A549 (cell line): ENCODE data around the gene ADAMTS2. TPM values are rescaled to one million over a fixed set of nuclear protein-coding genes. Genes with fewer than 3 reads are reported as not detected.

Source experiments
- ATAC-seq, 2 experiments: fragments of 200-7000 bp in 1 of 2; fragments of >200 bp in 1 of 2; cut with Nextera tagmentation in 1 of 2; cut with Tn5 transposase in 1 of 2; 3 replicates each; pipeline versions ENCODE4 v1.8.0 to v1.9.1; 2018 to 2020; ENCODE audit warnings: mild to moderate bottlenecking in 1 of 2, moderate library complexity in 1 of 2
- CTCF ChIA-PET: fragments of 300-600 bp; sonication (Branson Sonifier 250); formaldehyde crosslinking; extraction: SDS; loops from one replicate; lab custom pipeline; 2021; ENCODE audit warnings: antibody characterized with exemption, inconsistent platforms; lab: Yijun Ruan, JAX
- POLR2A ChIA-PET: fragments of 350-600 bp; formaldehyde crosslinking; extraction: SDS; loops from one replicate; lab custom pipeline; 2021; ENCODE audit warnings: antibody characterized with exemption, inconsistent platforms; lab: Yijun Ruan, JAX
- DNase-seq, 2 experiments: peaks; one replicate each; pipeline versions ENCODE4 v3.0.0 to v3.0.0-alpha.2; 2011 to 2016; ENCODE audit warnings: low read depth in 1 of 2, low spot score in 1 of 2
- FAIRE-seq: peaks from 2 replicates; lab custom pipeline; 2011; peaks lifted over from hg19 to GRCh38; lab: Jason Lieb, UNC
- H3K27ac ChIP-seq, 2 experiments: fragments of >200 bp; sonication (Bioruptor Twin); formaldehyde crosslinking; 3 replicates each; pipeline ENCODE4 v1.5.1; 2016 to 2017
- H3K4me1 ChIP-seq: fragments of >200 bp; sonication (Bioruptor Twin); formaldehyde crosslinking; 3 replicates; pipeline ENCODE4 v1.6.1; 2016
- H3K4me2 ChIP-seq: fragments of >200 bp; sonication (Bioruptor Twin); formaldehyde crosslinking; 3 replicates; pipeline ENCODE4 v1.6.1; 2016
- H3K4me3 ChIP-seq: fragments of >200 bp; sonication (Bioruptor Twin); formaldehyde crosslinking; 3 replicates; pipeline ENCODE4 v1.5.1; 2016
- H3K9me3 ChIP-seq: fragments of >200 bp; sonication (Bioruptor Twin); formaldehyde crosslinking; 3 replicates; pipeline ENCODE4 v1.6.1; 2016
- ATOH8 ChIP-seq: fragments of 250-450 bp; sonication (Bioruptor Pico); IDR thresholded peaks from 2 replicates; pipeline ENCODE4 v1.5.0; 2020; ENCODE audit warnings: low read depth, mild to moderate bottlenecking, moderate library complexity
- BHLHE40 ChIP-seq: IDR thresholded peaks from 2 replicates; pipeline ENCODE4 v1.6.1; 2012; ENCODE audit warnings: low read depth, low read length, inconsistent platforms
- CBX8 ChIP-seq: fragments of 200-600 bp; sonication (generic); IDR thresholded peaks from 2 replicates; pipeline ENCODE4 v1.6.1; 2016
- CHD4 ChIP-seq: fragments of 200-600 bp; sonication (generic); IDR thresholded peaks from 2 replicates; pipeline ENCODE4 v1.6.1; 2016; ENCODE audit warnings: antibody characterized with exemption, mild to moderate bottlenecking, borderline replicate concordance
- EHMT2 ChIP-seq: fragments of 200-600 bp; sonication (generic); IDR thresholded peaks from 2 replicates; pipeline ENCODE4 v1.6.1; 2016; ENCODE audit warnings: antibody characterized with exemption, low read depth, mild to moderate bottlenecking, moderate library complexity
- EP300 ChIP-seq, 2 experiments: fragments of >200 bp; sonication (Bioruptor Twin); formaldehyde crosslinking; IDR thresholded peaks; 2 replicates in 1 of 2; 3 replicates in 1 of 2; pipeline ENCODE4 v1.6.1; 2016 to 2017
- FOXS1 ChIP-seq: fragments of 250-450 bp; sonication (Bioruptor Pico); IDR thresholded peaks from 2 replicates; pipeline ENCODE4 v1.5.0; 2020; ENCODE audit warnings: mild to moderate bottlenecking, moderate library complexity
- HEYL ChIP-seq: fragments of 250-450 bp; sonication (Bioruptor Pico); IDR thresholded peaks from 2 replicates; pipeline ENCODE4 v1.8.0; 2021; ENCODE audit warnings: mild to moderate bottlenecking, moderate library complexity
- HOXB5 ChIP-seq: fragments of 250-450 bp; sonication (Bioruptor Pico); IDR thresholded peaks from 2 replicates; pipeline ENCODE4 v1.5.0; 2020; ENCODE audit warnings: mild to moderate bottlenecking, moderate library complexity
- JUN ChIP-seq, 2 experiments: fragments of >200 bp; sonication (Bioruptor Twin); formaldehyde crosslinking; IDR thresholded peaks; 2 replicates in 1 of 2; 3 replicates in 1 of 2; pipeline ENCODE4 v1.6.1; 2016 to 2017
- KDM5A ChIP-seq: fragments of 200-600 bp; sonication (generic); IDR thresholded peaks from 2 replicates; pipeline ENCODE4 v1.6.1; 2016; ENCODE audit warnings: antibody characterized with exemption, mild to moderate bottlenecking
- NFE2L2 ChIP-seq: fragments of 150-350 bp; conservative IDR thresholded peaks from 2 replicates; pipeline ENCODE4 v1.6.1; 2014; ENCODE audit warnings: low read length
- NR3C1 ChIP-seq: fragments of >200 bp; sonication (Bioruptor Twin); formaldehyde crosslinking; IDR thresholded peaks from 3 replicates; pipeline ENCODE4 v1.6.1; 2017
- POLR2AphosphoS2 ChIP-seq: conservative IDR thresholded peaks from 2 replicates; pipeline ENCODE4 v1.6.1; 2012; ENCODE audit warnings: low read length, improper control_type of control experiment, inconsistent platforms
- RARB ChIP-seq: fragments of 250-450 bp; sonication (Bioruptor Pico); IDR thresholded peaks from 2 replicates; pipeline ENCODE4 v1.8.0; 2021; ENCODE audit warnings: mild to moderate bottlenecking, moderate library complexity
- RFX5 ChIP-seq: fragments of 450-650 bp; IDR thresholded peaks from 2 replicates; pipeline ENCODE4 v1.7.1; 2014; ENCODE audit warnings: antibody characterized with exemption, mild to moderate bottlenecking, moderate library complexity
- RNF2 ChIP-seq: fragments of 200-600 bp; sonication (generic); IDR thresholded peaks from 2 replicates; pipeline ENCODE4 v1.6.1; 2016; ENCODE audit warnings: low read depth, mild to moderate bottlenecking, antibody characterized with exemption, moderate library complexity, borderline replicate concordance
- TFCP2L1 ChIP-seq: fragments of 250-450 bp; sonication (Bioruptor Pico); IDR thresholded peaks from 2 replicates; pipeline ENCODE4 v1.5.0; 2021; ENCODE audit warnings: mild to moderate bottlenecking
- TP53 ChIP-seq: fragments of 250-450 bp; sonication (Bioruptor Pico); IDR thresholded peaks from 2 replicates; pipeline ENCODE4 v1.5.0; 2021; ENCODE audit warnings: mild to moderate bottlenecking, moderate library complexity
- USF2 ChIP-seq: fragments of 450-650 bp; IDR thresholded peaks from 2 replicates; pipeline ENCODE4 v1.6.1; 2014; ENCODE audit warnings: antibody characterized with exemption
- ZC3H11A ChIP-seq: fragments of 450-650 bp; IDR thresholded peaks from 2 replicates; pipeline ENCODE4 v1.6.1; 2014; ENCODE audit warnings: antibody characterized with exemption, mild to moderate bottlenecking
- WGBS: methylation state at CpG from one replicate; pipeline ENCODE4 v1.1.6; 2017; ENCODE audit errors: missing lambda C conversion rate; 5-methylcytosine and 5-hydroxymethylcytosine counted together
- polyA plus RNA-seq, 4 experiments: library from polyadenylated mRNA; depleted of rRNA in 3 of 4; stranded (reverse); fragments of >200 nt; fragmentation: RNase III in 1 of 4; extraction: RNeasy Plus Mini Kit Qiagen cat#74134 plus additional on column Dnase treatment in 1 of 4; gene quantifications; 2 replicates in 3 of 4; 3 replicates in 1 of 4; pipeline ENCODE4 v1.2.3, GENCODE V29; 2011 to 2017
- TF ChIP-seq, protein P1 (sequence below): fragments of >200 bp; sonication (Bioruptor Twin); formaldehyde crosslinking; IDR thresholded peaks from 3 replicates; pipeline ENCODE4 v1.6.1; 2016
- TF ChIP-seq, protein P2 (sequence below): IDR thresholded peaks from 2 replicates; pipeline ENCODE4 v1.6.1; 2012
- TF ChIP-seq, protein P3 (sequence below): IDR thresholded peaks from 2 replicates; pipeline ENCODE4 v1.6.1; 2012
- TF ChIP-seq, protein P4 (sequence below): fragments of 250-450 bp; sonication (Bioruptor Pico); IDR thresholded peaks from 2 replicates; pipeline ENCODE4 v1.5.0; 2021; ENCODE audit warnings: mild to moderate bottlenecking, moderate library complexity, borderline replicate concordance
- TF ChIP-seq, protein P5 (sequence below): fragments of >200 bp; sonication (Bioruptor Twin); formaldehyde crosslinking; IDR thresholded peaks from 2 replicates; pipeline ENCODE4 v1.6.1; 2016

The ADAMTS2 gene
- polyA plus RNA-seq, 2 of the 4 experiments (the other 2 are of a cell fraction) = not detected

- no peak for DNase-seq
- ChIA-PET CTCF (no interaction called here), POLR2A (no interaction called here)
- TF ChIP-seq RFX5 (no peak), TP53 (CRISPR knock-in tag) (no peak), FOXS1 (CRISPR knock-in tag) (no peak), NR3C1 (no peak), ATOH8 (CRISPR knock-in tag) (no peak), RNF2 (no peak), ZC3H11A (no peak), EHMT2 (no peak), KDM5A (no peak), NFE2L2 (no peak), RARB (no peak), HEYL (no peak), CBX8 (no peak)
- TF ChIP-seq, protein P1, sequence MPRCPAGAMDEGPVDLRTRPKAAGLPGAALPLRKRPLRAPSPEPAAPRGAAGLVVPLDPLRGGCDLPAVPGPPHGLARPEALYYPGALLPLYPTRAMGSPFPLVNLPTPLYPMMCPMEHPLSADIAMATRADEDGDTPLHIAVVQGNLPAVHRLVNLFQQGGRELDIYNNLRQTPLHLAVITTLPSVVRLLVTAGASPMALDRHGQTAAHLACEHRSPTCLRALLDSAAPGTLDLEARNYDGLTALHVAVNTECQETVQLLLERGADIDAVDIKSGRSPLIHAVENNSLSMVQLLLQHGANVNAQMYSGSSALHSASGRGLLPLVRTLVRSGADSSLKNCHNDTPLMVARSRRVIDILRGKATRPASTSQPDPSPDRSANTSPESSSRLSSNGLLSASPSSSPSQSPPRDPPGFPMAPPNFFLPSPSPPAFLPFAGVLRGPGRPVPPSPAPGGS = no peak
- TF ChIP-seq, protein P2, sequence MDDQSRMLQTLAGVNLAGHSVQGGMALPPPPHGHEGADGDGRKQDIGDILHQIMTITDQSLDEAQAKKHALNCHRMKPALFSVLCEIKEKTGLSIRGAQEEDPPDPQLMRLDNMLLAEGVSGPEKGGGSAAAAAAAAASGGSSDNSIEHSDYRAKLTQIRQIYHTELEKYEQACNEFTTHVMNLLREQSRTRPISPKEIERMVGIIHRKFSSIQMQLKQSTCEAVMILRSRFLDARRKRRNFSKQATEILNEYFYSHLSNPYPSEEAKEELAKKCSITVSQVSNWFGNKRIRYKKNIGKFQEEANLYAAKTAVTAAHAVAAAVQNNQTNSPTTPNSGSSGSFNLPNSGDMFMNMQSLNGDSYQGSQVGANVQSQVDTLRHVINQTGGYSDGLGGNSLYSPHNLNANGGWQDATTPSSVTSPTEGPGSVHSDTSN = no peak
- FAIRE-seq = no peak
- H3K27ac ChIP-seq = no peak overlapping the region
- no peak overlapping the region for H3K4me3 ChIP-seq
- H3K4me2 ChIP-seq = no peak overlapping the region
- no peaks in the 10 kb centered on the region for H3K4me1 ChIP-seq
- WGBS = 20% methylated on average over 9 of the region's 9 CpGs
- no peak for ATAC-seq
- peaks cover 18% of the 10 kb centered on the region; the same call in 2 of the 3 replicates for H3K9me3 ChIP-seq
These were observed 122.8 kb downstream of the ADAMTS2 start for GRCh38 chr5:179222246-179223017.

DNA sequence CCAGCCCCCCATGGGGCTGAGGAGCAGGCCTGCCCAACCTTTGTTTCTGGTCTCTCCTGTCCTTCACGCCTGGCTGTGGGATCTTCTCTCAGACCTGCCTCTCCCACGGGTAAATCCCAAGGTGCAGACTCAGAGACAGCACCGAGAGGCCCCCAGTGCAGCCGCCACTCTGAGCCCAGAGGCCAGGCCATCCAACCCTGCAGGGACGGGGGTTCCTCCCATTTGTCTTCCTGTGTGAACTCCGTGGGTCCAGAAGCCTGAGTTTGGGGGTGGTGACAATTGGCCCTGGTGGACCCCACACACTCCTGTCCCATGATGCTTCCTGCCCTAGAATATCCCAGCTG lies 123.4 kb downstream of the ADAMTS2 start:
- DNase-seq = no peak
- CTCF ChIA-PET = no interaction called here

More for the DNA sequence above, 123.4 kb downstream of the ADAMTS2 start:
- FAIRE-seq (no peak), ATAC-seq (no peak)
- TF ChIP-seq, protein P3, sequence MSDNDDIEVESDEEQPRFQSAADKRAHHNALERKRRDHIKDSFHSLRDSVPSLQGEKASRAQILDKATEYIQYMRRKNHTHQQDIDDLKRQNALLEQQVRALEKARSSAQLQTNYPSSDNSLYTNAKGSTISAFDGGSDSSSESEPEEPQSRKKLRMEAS = no peak
- no peak for TF ChIP-seq BHLHE40
- TF ChIP-seq POLR2AphosphoS2 = no peak
- no peak for TF ChIP-seq JUN (IDR thresholded peaks at IDR 0.05)
- TF ChIP-seq RNF2 = no peak
- TF ChIP-seq, protein P4, sequence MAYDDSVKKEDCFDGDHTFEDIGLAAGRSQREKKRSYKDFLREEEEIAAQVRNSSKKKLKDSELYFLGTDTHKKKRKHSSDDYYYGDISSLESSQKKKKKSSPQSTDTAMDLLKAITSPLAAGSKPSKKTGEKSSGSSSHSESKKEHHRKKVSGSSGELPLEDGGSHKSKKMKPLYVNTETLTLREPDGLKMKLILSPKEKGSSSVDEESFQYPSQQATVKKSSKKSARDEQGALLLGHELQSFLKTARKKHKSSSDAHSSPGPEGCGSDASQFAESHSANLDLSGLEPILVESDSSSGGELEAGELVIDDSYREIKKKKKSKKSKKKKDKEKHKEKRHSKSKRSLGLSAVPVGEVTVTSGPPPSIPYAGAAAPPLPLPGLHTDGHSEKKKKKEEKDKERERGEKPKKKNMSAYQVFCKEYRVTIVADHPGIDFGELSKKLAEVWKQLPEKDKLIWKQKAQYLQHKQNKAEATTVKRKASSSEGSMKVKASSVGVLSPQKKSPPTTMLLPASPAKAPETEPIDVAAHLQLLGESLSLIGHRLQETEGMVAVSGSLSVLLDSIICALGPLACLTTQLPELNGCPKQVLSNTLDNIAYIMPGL (CRISPR knock-in tag) = no peak
- TF ChIP-seq USF2 = no peak
- no peak for TF ChIP-seq CBX8
- TF ChIP-seq CHD4 = no peak
- TF ChIP-seq, protein P5, sequence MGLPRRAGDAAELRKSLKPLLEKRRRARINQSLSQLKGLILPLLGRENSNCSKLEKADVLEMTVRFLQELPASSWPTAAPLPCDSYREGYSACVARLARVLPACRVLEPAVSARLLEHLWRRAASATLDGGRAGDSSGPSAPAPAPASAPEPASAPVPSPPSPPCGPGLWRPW = no peak
- no peak for TF ChIP-seq TFCP2L1 (CRISPR knock-in tag)
- no peak for TF ChIP-seq HOXB5 (CRISPR knock-in tag)
- TF ChIP-seq ATOH8 (CRISPR knock-in tag) = no peak
- no peak for TF ChIP-seq EP300 (IDR thresholded peaks at IDR 0.05)
- Histone ChIP-seq H3K4me2 (no peak overlapping the region), H3K4me3 (no peak overlapping the region), H3K4me1 (no peaks in the 10 kb centered on the region), H3K9me3 (peaks cover 18% of the 10 kb centered on the region; the same call in 2 of the 3 replicates), H3K27ac (no peak overlapping the region)
- POLR2A ChIA-PET = no interaction called here
- WGBS = 18% methylated on average over 6 of the region's 6 CpGs
